ENCODE measurements around the gene UNC5B.

The UNC5B gene

DNA sequence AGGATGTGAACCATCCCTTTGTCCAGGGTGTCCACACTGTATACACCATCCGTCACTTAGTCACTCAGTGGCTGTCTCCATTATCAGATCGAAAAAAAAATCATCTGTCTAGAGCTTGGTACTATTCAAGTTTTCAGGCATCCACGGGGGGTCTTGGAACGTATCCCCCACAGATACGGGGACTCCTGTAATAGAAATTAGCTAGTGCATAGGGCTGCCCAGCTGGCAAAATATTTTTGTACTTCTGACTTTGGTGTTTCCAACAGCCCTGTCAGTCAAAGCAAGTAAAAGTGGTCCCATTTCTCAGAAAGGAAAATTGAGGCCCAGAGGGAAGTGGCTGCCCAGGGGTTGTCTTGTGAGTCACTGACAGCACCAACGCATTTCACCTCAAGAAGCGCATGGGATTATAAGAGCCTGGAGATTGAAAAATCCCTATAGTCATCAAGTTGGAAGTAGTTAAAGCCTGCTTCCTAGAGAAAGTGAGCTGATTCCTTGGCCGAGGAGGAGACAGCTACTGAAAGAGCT, 54.6 kb downstream of the UNC5B start:
- peaks cover 3 to 6% of the 10 kb centered on the region in 2 experiments for H3K36me3 ChIP-seq (ENCODE audit: control insufficient read depth in 1 of 2, insufficient read depth in 2 of 2, low read length in 2 of 2)
- H3K9ac ChIP-seq (ENCODE audit: low read length): no peak overlapping the region
- H2BK5ac ChIP-seq (ENCODE audit: low read depth, low read length, poor library complexity): no peak overlapping the region
- H3K4me2 ChIP-seq (ENCODE audit: low read length): no peak overlapping the region
- H3K9me3 ChIP-seq (ENCODE audit: insufficient read depth, low read depth, low read length): no peaks in the 10 kb centered on the region
- H3K23ac ChIP-seq (ENCODE audit: low read length): no peak overlapping the region
- no peak overlapping the region for H3K18ac ChIP-seq (ENCODE audit: low read length)
- H2AFZ ChIP-seq (ENCODE audit: insufficient read depth, low read length, poor library complexity): no peak overlapping the region
- H4K91ac ChIP-seq (ENCODE audit: low read depth, low read length): peak overlapping the region; percentile 7
- H3K14ac ChIP-seq (ENCODE audit: low read length): no peak overlapping the region
- WGBS (ENCODE audit: extremely low coverage, insufficient coverage, insufficient read length): no CpG with 5 or more reads among the region's 8 CpGs
- H3K4ac ChIP-seq (ENCODE audit: low read depth, low read length): peak overlapping the region; percentile 28
- H3K4me3 ChIP-seq (ENCODE audit: low read depth, low read length): no peak overlapping the region
- peaks cover 12% of the 10 kb centered on the region for H3K79me2 ChIP-seq (ENCODE audit: control insufficient read depth, insufficient read depth, low read length, poor library complexity)
- H3K4me1 ChIP-seq (ENCODE audit: control insufficient read depth in 1 of 2, insufficient read depth in 2 of 2, low read length in 2 of 2): peaks cover 45 to 68% of the 10 kb centered on the region in 2 experiments
- no peak overlapping the region for H2AK5ac ChIP-seq (ENCODE audit: low read length)
- H2BK120ac ChIP-seq (ENCODE audit: insufficient read depth, low read length, poor library complexity): no peak overlapping the region
- H3K79me1 ChIP-seq (ENCODE audit: low read length): peaks cover 27% of the 10 kb centered on the region
- no peak overlapping the region for H4K12ac ChIP-seq (ENCODE audit: low read depth, low read length)
- H2BK12ac ChIP-seq (ENCODE audit: low read length): no peak overlapping the region
- H4K8ac ChIP-seq (ENCODE audit: low read depth, low read length): no peak overlapping the region
- no peaks in the 10 kb centered on the region for H3K27me3 ChIP-seq (ENCODE audit: insufficient read depth, low read length)
- H3K27ac ChIP-seq (ENCODE audit: low read depth, low read length): no peak overlapping the region
- DNase-seq: no peak

DNA sequence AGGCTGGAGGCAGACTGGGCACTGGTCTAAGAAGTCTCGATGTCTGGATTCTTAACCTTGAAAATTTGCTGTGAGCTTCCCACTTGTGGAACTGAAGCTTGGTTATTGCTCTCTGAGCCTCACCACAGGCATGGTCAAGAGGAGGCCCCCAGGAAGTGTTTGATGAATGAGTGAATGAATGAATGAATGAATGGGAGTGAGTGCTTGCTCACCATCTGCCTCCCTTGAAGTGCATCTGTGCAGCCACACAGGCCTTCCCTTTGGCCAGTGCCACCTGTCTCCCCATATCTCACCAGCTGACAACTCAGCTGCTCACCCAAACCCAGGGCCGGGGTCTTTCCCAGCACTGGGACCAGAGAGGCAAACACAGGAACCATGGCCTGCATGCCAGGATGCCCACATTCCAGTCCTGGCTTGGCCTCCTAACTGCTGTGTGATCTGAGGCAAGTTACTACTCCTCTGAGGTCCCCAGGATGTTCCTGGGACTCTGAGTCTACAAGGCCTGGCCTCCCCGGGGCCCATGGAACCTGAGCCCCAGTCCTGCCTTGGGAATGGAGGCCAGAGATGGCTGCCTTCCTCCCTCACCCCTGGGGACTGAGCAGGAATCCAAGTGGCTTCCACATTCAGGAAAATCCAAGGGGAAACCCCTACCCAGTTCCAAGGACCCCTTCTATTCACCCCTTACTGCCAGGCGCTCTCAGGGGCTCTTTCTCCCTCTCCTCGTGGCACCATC, 55.3 kb downstream of the UNC5B start:
- Histone ChIP-seq H2AFZ (ENCODE audit: insufficient read depth, low read length, poor library complexity) (no peak overlapping the region), H3K36me3 (ENCODE audit: control insufficient read depth in 1 of 2, insufficient read depth in 2 of 2, low read length in 2 of 2) (peaks cover 0 to 10% of the 10 kb centered on the region in 2 experiments), H3K79me2 (ENCODE audit: control insufficient read depth, insufficient read depth, low read length, poor library complexity) (peaks cover 12% of the 10 kb centered on the region), H2BK5ac (ENCODE audit: low read depth, low read length, poor library complexity) (no peak overlapping the region), H3K9ac (ENCODE audit: low read length) (no peak overlapping the region), H2BK120ac (ENCODE audit: insufficient read depth, low read length, poor library complexity) (peak overlapping the region; percentile 5), H2AK5ac (ENCODE audit: low read length) (peak overlapping the region; percentile 11), H2BK12ac (ENCODE audit: low read length) (peak overlapping the region; percentile 29), H4K8ac (ENCODE audit: low read depth, low read length) (no peak overlapping the region), H3K27ac (ENCODE audit: low read depth, low read length) (no peak overlapping the region), H4K12ac (ENCODE audit: low read depth, low read length) (no peak overlapping the region), H3K23ac (ENCODE audit: low read length) (no peak overlapping the region), H4K91ac (ENCODE audit: low read depth, low read length) (peak overlapping the region; percentile 8), H3K4ac (ENCODE audit: low read depth, low read length) (peak overlapping the region; percentile 28), H3K4me2 (ENCODE audit: low read length) (no peak overlapping the region), H3K9me3 (ENCODE audit: insufficient read depth, low read depth, low read length) (no peaks in the 10 kb centered on the region), H3K27me3 (ENCODE audit: insufficient read depth, low read length) (no peaks in the 10 kb centered on the region), H3K14ac (ENCODE audit: low read length) (peak overlapping the region; percentile 18), H3K79me1 (ENCODE audit: low read length) (peaks cover 23% of the 10 kb centered on the region), H3K18ac (ENCODE audit: low read length) (peak overlapping the region; percentile 32), H3K4me3 (ENCODE audit: low read depth, low read length) (no peak overlapping the region), H3K4me1 (ENCODE audit: control insufficient read depth in 1 of 2, insufficient read depth in 2 of 2, low read length in 2 of 2) (peaks cover 40 to 65% of the 10 kb centered on the region in 2 experiments)
- no peak for DNase-seq
- no CpG with 5 or more reads among the region's 5 CpGs for WGBS (ENCODE audit: extremely low coverage, insufficient coverage, insufficient read length)

DNA sequence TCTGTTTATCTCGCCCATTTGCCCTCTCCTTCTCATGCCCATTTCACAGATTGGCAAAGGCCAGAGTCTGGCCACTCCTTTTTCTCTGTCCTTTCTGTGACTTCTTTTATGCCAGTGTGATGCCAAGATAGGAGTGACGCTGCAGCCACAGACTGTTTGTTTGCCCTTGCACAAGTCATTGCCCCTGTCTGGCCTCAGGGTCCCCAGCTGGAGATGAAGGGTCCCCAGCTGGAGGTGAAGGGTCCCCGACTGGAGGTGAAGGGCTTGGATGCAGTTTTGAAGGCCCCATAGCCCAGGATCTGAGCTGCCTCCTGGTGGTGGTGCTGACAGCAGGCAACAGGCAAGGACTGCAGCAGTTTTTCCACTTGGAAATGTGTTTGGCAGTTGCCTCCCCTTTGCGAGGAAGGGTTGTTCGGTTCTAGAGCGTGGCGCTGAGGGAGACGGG, 55.9 kb downstream of the UNC5B start:
- no peak overlapping the region for H4K12ac ChIP-seq (ENCODE audit: low read depth, low read length)
- no peak overlapping the region for H3K4me2 ChIP-seq (ENCODE audit: low read length)
- peaks cover 18% of the 10 kb centered on the region for H3K79me1 ChIP-seq (ENCODE audit: low read length)
- no peak overlapping the region for H2AFZ ChIP-seq (ENCODE audit: insufficient read depth, low read length, poor library complexity)
- H3K9me3 ChIP-seq (ENCODE audit: insufficient read depth, low read depth, low read length): no peaks in the 10 kb centered on the region
- H3K79me2 ChIP-seq (ENCODE audit: control insufficient read depth, insufficient read depth, low read length, poor library complexity): peaks cover 9% of the 10 kb centered on the region
- H3K9ac ChIP-seq (ENCODE audit: low read length): no peak overlapping the region
- H3K27ac ChIP-seq (ENCODE audit: low read depth, low read length): no peak overlapping the region
- H2BK5ac ChIP-seq (ENCODE audit: low read depth, low read length, poor library complexity): no peak overlapping the region
- no peak for DNase-seq
- H4K91ac ChIP-seq (ENCODE audit: low read depth, low read length): peak overlapping the region; percentile 50
- H3K27me3 ChIP-seq (ENCODE audit: insufficient read depth, low read length): no peaks in the 10 kb centered on the region
- no peak overlapping the region for H2BK12ac ChIP-seq (ENCODE audit: low read length)
- H3K4me3 ChIP-seq (ENCODE audit: low read depth, low read length): no peak overlapping the region
- H2BK120ac ChIP-seq (ENCODE audit: insufficient read depth, low read length, poor library complexity): peak overlapping the region; percentile 7
- H2AK5ac ChIP-seq (ENCODE audit: low read length): peak overlapping the region; percentile 27
- WGBS (ENCODE audit: extremely low coverage, insufficient coverage, insufficient read length): no CpG with 5 or more reads among the region's 8 CpGs
- H3K4me1 ChIP-seq (ENCODE audit: control insufficient read depth in 1 of 2, insufficient read depth in 2 of 2, low read length in 2 of 2): peaks cover 34 to 59% of the 10 kb centered on the region in 2 experiments
- H4K8ac ChIP-seq (ENCODE audit: low read depth, low read length): peak overlapping the region; percentile 47
- H3K18ac ChIP-seq (ENCODE audit: low read length): peak overlapping the region; percentile 63
- H3K23ac ChIP-seq (ENCODE audit: low read length): no peak overlapping the region
- no peak overlapping the region for H3K14ac ChIP-seq (ENCODE audit: low read length)
- H3K36me3 ChIP-seq (ENCODE audit: control insufficient read depth in 1 of 2, insufficient read depth in 2 of 2, low read length in 2 of 2): peaks cover 1 to 10% of the 10 kb centered on the region in 2 experiments
- no peak overlapping the region for H3K4ac ChIP-seq (ENCODE audit: low read depth, low read length)

DNA sequence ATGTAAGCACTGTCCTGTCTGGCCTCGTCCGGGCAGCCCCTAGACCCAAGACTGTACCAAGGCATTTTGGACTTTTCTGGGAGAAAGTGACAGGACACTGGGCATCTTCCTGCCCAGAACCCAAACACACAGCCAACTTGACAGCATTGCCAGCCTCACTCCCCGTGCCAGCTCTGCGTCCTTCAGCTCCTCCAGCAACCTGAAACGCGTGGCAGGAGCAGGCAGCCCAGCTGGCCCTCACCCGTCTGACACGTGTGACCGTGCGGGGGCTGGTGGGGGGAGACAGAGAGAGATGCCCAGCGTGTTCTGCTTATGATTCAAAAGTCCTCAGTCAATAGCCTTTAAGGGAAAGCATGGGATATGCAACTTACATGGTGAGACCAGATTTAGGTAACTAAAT, 56.4 kb downstream of the UNC5B start:
- Histone ChIP-seq H3K4me2 (ENCODE audit: low read length) (no peak overlapping the region), H3K4me3 (ENCODE audit: low read depth, low read length) (no peak overlapping the region), H4K91ac (ENCODE audit: low read depth, low read length) (peak overlapping the region; percentile 50), H3K4me1 (ENCODE audit: control insufficient read depth in 1 of 2, insufficient read depth in 2 of 2, low read length in 2 of 2) (peaks cover 33 to 57% of the 10 kb centered on the region in 2 experiments), H2AFZ (ENCODE audit: insufficient read depth, low read length, poor library complexity) (no peak overlapping the region), H4K8ac (ENCODE audit: low read depth, low read length) (peak overlapping the region; percentile 47), H2AK5ac (ENCODE audit: low read length) (peak overlapping the region; percentile 55), H4K12ac (ENCODE audit: low read depth, low read length) (no peak overlapping the region), H3K27ac (ENCODE audit: low read depth, low read length) (peak overlapping the region; percentile 10), H3K23ac (ENCODE audit: low read length) (no peak overlapping the region), H3K79me2 (ENCODE audit: control insufficient read depth, insufficient read depth, low read length, poor library complexity) (peaks cover 9% of the 10 kb centered on the region), H3K36me3 (ENCODE audit: control insufficient read depth in 1 of 2, insufficient read depth in 2 of 2, low read length in 2 of 2) (peaks cover 4 to 14% of the 10 kb centered on the region in 2 experiments), H3K9me3 (ENCODE audit: insufficient read depth, low read depth, low read length) (no peaks in the 10 kb centered on the region), H3K9ac (ENCODE audit: low read length) (no peak overlapping the region), H3K27me3 (ENCODE audit: insufficient read depth, low read length) (no peaks in the 10 kb centered on the region), H3K14ac (ENCODE audit: low read length) (peak overlapping the region; percentile 33), H2BK120ac (ENCODE audit: insufficient read depth, low read length, poor library complexity) (peak overlapping the region; percentile 7), H2BK12ac (ENCODE audit: low read length) (peak overlapping the region; percentile 5), H3K18ac (ENCODE audit: low read length) (peak overlapping the region; percentile 63), H3K79me1 (ENCODE audit: low read length) (peaks cover 18% of the 10 kb centered on the region), H3K4ac (ENCODE audit: low read depth, low read length) (peak overlapping the region; percentile 26), H2BK5ac (ENCODE audit: low read depth, low read length, poor library complexity) (no peak overlapping the region)
- no peak for DNase-seq
- no CpG with 5 or more reads among the region's 11 CpGs for WGBS (ENCODE audit: extremely low coverage, insufficient coverage, insufficient read length)
